NCI-H2029 (cell line): ENCODE data around the gene COPS6.
A peak's percentile ranks its signal among the peaks of the same experiment; 100 is the strongest.

Experiments used
- DNase-seq: peaks from one replicate; lab custom pipeline; 2025; lab: John Stamatoyannopoulos, UW

COPS6 gene

DNA sequence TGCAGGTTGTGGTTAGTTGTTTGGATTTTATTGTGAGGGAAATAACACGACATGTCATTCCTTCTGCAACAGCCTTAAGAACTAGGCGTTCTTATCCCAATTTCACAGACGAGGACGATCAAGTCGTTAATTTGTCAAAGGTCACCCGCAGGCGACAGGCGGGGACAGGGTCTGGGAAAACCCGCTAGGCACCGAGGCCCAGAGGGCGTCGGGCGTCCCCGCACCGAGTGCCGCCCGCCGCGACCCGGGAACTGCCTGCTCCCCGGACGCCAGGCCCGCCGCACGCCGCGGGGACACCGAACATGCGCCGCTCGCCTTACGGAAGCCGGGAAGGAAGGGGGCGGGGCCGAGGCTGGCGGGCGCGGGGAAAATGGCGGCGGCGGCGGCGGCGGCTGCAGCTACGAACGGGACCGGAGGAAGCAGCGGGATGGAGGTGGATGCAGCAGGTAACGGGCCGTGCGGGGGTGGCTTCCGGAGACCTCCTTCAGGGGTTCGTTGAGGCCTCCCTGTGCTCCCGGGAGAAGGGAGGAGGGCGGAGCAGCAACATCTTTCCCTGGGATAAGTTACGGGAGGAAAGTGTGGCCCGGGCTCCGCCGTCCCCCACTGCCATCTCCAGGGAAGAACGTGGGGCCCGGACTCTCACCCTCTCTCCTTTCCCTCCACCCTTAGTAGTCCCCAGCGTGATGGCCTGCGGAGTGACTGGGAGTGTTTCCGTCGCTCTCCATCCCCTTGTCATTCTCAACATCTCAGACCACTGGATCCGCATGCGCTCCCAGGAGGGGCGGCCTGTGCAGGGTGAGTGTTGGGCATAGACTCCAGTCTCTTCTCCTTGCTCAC, at the start of gene COPS6:
TSS of gene COPS6 (plus strand) at position 349 of the 837 bp plus-strand sequence. CDS start at position 371, 22 bp downstream.
- peak; percentile 50 for DNase-seq

DNA sequence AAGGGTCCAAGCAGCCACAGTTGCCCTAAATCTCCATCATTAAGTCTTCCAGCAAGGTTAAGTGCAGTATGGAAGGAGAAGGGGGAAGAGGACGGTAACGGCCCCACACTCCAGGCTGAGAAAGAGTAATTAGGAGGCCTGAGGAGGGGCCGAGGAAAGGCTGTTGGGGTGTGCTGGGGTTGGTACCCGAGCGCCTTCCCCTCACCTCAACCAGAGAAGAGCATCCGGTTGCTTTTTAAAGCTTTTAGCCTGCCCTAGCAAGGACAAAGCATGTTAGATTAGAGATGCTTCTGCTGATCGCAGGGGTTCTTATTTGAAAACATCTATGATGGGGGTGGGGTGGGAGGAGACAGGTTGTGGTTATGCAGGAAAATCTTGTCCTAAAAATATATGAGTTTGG, 48.2 kb upstream of the COPS6 start:
- no peak for DNase-seq

- peak; percentile 30 for DNase-seq
Observed at GRCh38 chr7:100044718-100045117, 44.1 kb upstream of the COPS6 start.

- no peak for DNase-seq
Observed at GRCh38 chr7:100048680-100049079, 40.1 kb upstream of the COPS6 start.

GRCh38 chr7:100049441-100050291, 39.1 kb upstream of the COPS6 start, which contains the start of gene ZSCAN21:
Gene ZSCAN21, plus strand, starts transcription at chr7:100049774. Its CDS starts 7,233 bp downstream, at chr7:100057007.
- DNase-seq, result peak; percentile 54

GRCh38 chr7:100051611-100052010, 37.2 kb upstream of the COPS6 start:
- DNase-seq, result no peak

- DNase-seq, result peak; percentile 17
Observed at GRCh38 chr7:100053215-100053614, 35.6 kb upstream of the COPS6 start.

DNA sequence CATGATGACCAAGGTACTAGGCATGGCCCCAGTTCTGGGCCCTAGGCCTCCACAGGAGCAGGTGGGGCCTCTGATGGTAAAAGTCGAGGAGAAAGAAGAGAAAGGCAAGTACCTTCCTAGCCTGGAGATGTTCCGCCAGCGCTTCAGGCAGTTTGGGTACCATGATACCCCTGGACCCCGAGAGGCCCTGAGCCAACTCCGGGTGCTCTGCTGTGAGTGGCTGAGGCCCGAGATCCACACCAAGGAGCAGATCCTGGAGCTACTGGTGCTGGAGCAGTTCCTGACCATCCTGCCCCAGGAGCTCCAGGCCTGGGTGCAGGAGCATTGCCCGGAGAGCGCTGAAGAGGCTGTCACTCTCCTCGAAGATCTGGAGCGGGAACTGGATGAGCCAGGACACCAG, 31.8 kb upstream of the COPS6 start:
- DNase-seq, result no peak

DNA sequence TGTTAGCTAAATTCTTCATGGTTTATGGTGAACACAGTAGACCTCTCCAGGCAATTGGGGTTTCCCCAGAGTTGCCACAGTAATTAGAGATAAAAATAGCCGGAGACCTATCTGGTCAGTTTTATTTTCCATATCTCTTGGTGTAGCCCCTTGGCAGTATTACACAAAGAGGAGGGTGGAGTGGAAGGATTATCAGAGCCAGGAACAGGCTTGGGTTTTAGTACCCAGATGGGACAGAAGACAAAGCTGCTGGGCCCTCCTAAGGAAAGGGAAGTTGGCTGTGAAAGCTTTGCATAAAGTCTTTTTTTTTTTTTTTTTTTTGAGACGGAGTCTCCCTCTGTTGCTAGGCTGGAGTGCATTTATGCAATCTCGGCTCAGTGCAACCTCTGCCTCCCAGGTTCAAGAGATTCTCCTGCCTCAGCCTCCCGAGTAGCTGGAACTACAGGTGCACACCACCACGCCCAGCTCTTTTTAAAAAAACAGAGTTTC, 29.5 kb upstream of the COPS6 start:
- DNase-seq, result no peak

GRCh38 chr7:100061518-100062193, 27.1 kb upstream of the COPS6 start:
- DNase-seq, result no peak

GRCh38 chr7:100063376-100063775, 25.4 kb upstream of the COPS6 start:
- no peak for DNase-seq

- no peak for DNase-seq
Observed at GRCh38 chr7:100064162-100064561, 24.6 kb upstream of the COPS6 start.

- no peak for DNase-seq
Observed at GRCh38 chr7:100065452-100066186, 23.1 kb upstream of the COPS6 start.

DNA sequence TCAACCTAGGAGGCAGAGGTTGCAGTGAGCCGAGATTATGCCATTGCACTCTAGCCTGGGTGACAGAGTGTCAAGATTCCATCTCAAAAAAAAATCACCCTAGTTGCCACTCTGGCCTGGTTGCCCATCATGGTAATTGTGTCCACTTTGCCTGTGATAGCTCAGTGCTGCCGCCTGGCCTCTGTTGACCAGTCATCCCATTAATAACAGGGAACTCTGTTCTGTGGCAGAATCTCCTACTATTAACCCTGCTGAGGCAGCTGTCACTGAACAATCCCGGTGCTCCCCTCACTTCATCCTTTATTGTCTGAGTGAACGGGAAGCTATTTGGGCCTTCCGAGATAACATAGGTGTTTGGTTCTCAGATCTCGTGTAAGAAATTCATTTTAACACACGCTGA, 21.8 kb upstream of the COPS6 start:
- DNase-seq, result no peak

DNA sequence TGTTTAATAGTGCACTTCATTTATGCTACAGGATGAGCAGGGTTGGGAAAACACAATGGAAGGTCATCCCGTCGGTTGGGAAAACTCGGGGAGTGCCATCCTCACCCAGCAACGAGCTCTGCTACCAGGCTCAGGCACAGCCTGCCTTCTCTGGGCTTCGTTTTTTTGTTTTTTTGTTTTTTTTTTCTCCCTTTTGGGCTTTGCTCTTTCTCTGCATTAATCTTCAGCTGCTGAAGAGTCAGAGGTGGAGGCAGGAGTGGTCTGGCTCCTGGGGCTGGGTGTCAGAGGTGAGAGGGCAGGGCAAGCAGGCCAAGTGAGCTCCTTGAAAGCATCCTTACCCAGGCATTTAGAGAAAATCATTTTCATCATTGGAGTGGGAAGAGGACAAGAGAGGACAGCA, 18.8 kb upstream of the COPS6 start:
- DNase-seq, result no peak

DNA sequence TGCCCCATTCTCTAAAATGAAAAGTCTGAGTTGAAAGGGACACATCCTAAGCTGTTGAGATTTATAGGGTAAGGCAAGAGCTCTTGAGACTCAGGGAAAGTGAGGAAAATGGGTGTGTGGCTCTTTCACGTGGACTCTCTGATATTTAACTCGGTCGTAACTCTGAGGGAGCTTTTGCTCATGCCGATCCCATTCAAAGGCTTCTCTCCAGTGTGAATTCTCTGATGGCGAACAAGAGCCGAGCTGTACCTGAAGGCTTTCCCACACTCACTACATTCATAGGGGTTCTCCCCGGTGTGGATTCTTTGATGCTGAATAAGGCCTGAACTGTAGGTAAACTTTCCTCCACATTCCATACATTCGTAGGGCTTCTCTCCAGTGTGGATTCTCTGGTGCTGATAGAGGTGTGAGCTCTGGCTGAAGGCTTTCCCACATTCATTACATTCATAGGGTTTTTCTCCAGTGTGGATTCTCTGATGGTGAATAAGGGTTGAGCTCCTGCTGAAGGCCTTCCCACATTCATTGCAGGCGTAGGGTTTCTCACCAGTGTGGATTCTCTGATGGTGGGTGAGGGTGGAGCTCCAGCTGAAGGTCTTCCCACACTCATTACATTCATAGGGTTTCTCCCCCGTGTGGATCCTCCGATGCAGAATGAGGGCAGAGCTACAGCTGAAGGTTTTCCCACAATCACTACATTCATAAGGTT, 17.6 kb upstream of the COPS6 start:
- no peak for DNase-seq

DNA sequence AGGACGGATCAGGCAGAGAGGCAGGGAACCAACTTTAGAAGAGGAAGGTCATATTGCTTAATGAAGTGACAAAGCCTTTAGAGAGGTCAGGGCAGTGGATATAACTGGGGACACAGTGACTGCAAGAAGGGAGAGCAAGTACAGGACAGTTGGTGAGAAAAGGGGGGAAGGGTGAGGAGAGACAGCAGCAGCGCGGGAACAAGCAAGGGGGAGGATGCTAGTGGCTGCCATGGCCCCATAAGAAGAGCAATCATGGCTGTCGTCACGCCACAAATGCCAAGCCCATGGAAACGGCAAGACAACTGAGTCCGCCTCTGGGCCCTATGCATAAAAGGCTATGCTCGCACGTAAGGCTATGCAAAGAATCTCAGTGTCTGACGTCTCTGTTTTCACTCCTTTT, 16.3 kb upstream of the COPS6 start:
- DNase-seq, result no peak

DNA sequence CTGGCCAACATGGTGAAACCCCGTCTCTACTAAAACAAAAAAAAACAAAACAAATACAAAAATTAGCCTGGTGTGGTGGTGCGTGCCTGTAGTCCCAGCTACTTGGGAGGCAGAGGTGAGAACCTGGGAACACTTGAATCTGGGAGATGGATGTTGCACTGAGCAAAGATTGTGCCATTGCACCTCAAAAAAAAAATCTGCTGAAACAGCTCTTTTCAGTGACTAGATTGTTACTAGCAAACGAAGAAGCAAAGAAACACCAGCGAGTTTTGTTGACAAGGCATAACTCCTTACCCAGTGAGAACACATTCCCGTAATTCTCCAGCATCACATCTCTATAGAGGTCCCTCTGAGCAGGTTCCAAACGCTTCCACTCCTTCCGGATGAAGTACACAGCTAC, 13.9 kb upstream of the COPS6 start:
- DNase-seq, result no peak

- no peak for DNase-seq
Observed at GRCh38 chr7:100075418-100075817, 13.4 kb upstream of the COPS6 start.

DNA sequence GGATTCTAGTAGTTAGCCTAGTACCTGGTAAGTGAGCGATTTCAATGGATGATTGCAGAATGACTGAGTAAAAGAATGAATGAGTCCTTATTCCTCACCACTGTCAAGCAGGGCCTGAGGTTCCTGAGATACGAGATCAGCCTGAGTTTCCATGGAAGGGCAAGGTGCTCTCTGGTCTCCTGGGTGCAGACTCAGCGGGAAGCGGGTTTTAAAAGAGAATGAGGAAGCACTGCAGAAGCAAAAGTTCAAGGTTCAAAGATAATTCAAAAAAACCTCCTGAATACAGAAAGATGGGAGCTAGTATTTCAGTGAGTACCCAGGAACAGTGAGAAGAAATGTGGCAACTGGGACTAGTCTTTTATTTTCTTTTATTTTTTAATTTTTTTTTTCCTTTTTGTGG, 11.6 kb upstream of the COPS6 start:
- no peak for DNase-seq

- no peak for DNase-seq
Observed at GRCh38 chr7:100079024-100079560, 9.7 kb upstream of the COPS6 start.
